Testis (tissue), 2 donors: ENCODE results near the gene CUEDC1.

Source experiments
- CTCF ChIP-seq, 3 experiments: fragments of 450-650 bp in 2 of 3; fragments of 200-600 bp in 1 of 3; sonication (generic) in 1 of 3; IDR thresholded peaks; one replicate each; pipeline ENCODE4 v1.5.1; 2016 to 2019; ENCODE audit warnings: antibody characterized with exemption in 3 of 3, mild to moderate bottlenecking in 2 of 3, moderate library complexity in 1 of 3
- POLR2A ChIP-seq: fragments of 450-650 bp; IDR thresholded peaks from one replicate; pipeline ENCODE4 v1.6.1; 2017; ENCODE audit warnings: antibody characterized with exemption, mild to moderate bottlenecking, moderate library complexity

- TF ChIP-seq POLR2A (no peak), CTCF (IDR thresholded peaks at IDR 0.05) (peak; percentile 56 to 68 (median 65))
Measured at GRCh38 chr17:57995076-57995956, 40.1 kb upstream of the CUEDC1 start.
